Measurements from ENCODE around the gene MROH8. TPM values are rescaled to one million over a fixed set of nuclear protein-coding genes. Genes with fewer than 3 reads are reported as not detected.

Gene MROH8
- total and polyA plus RNA-seq, 2 of the 13 experiments (the other 11 are each of a cell fraction or from before 2014, with no cell fraction given), result 2.6 to 5.5 TPM

GRCh38 chr20:37111926-37112455 is 67.4 kb downstream of the MROH8 start:
- BruUV-seq (replicated peaks), result no TSS peak
- Histone ChIP-seq H4K20me1 (ENCODE audit: insufficient read depth, low read length) (no peaks in the 10 kb centered on the region), H3K4me3 (replicated peaks in 1 of 3; ENCODE audit: insufficient read depth in 1 of 3, low read depth in 2 of 3, low read length in 3 of 3) (no peak overlapping the region), H2AFZ (ENCODE audit: low read length) (no peak overlapping the region), H3K27me3 (ENCODE audit: control insufficient read depth in 1 of 2, insufficient read depth in 2 of 2, low read length in 2 of 2) (no peaks in the 10 kb centered on the region; a peak in 1 of 5 replicates), H3K27ac (ENCODE audit: extremely low read length, insufficient read depth, low read length) (no peak overlapping the region), H3K4me1 (ENCODE audit: insufficient read depth, low read length) (peaks cover 7% of the 10 kb centered on the region), H3K9ac (ENCODE audit: insufficient read depth, low read depth, low read length) (no peak overlapping the region), H3K9me3 (ENCODE audit: low read length) (no peaks in the 10 kb centered on the region), H3K79me2 (ENCODE audit: insufficient read depth, low read length) (no peaks in the 10 kb centered on the region), H3K36me3 (replicated peaks in 1 of 2; ENCODE audit: control insufficient read depth in 1 of 2, insufficient read depth in 2 of 2, low read length in 2 of 2) (no peaks in the 10 kb centered on the region), H3K4me2 (ENCODE audit: low read depth, low read length) (no peak overlapping the region)
- FAIRE-seq (no peak), ATAC-seq (no peak), DNase-seq (ENCODE audit: low spot score) (no peak)
- intact Hi-C loops (cut with micrococcal nuclease; ENCODE audit: unreplicated experiment), result no loop called here
- ChIA-PET POLR2A (no interaction called here), CTCF (ENCODE audit: low intra/inter-chr PET ratio, low total read pairs) (no interaction called here)
- WGBS (ENCODE audit: low lambda C conversion rate), result 24% methylated on average over 2 of the region's 2 CpGs
- TF ChIP-seq ATF7 (IDR thresholded peaks at IDR 0.05) (no peak), ATF7 (CRISPR knock-in tag; IDR thresholded peaks at IDR 0.05) (no peak), ZNF441 (CRISPR knock-in tag; IDR thresholded peaks at IDR 0.05; ENCODE audit: borderline replicate concordance) (no peak), CREBL2 (CRISPR knock-in tag; IDR thresholded peaks at IDR 0.05; ENCODE audit: borderline replicate concordance) (no peak), HOXA5 (CRISPR knock-in tag; IDR thresholded peaks at IDR 0.05) (no peak), HES4 (CRISPR knock-in tag; IDR thresholded peaks at IDR 0.05; ENCODE audit: borderline replicate concordance) (no peak)
- in situ Hi-C loops (cut with HindIII; ENCODE audit: extremely low pct_ligation_motif_present, low pct_unique_long_range_greater_than_20kb), result no loop called here

GRCh38 chr20:37108676-37109075 is 70.7 kb downstream of the MROH8 start:
- CTCF ChIA-PET (ENCODE audit: low intra/inter-chr PET ratio, low total read pairs), result no interaction called here
- 23% methylated on average over 4 of the region's 4 CpGs for WGBS (ENCODE audit: low lambda C conversion rate)

More at GRCh38 chr20:37108676-37109075, 70.7 kb downstream of the MROH8 start:
- H3K79me2 ChIP-seq (ENCODE audit: insufficient read depth, low read length), result no peaks in the 10 kb centered on the region
- ATAC-seq (peak; percentile 47), DNase-seq (ENCODE audit: low spot score) (no peak), FAIRE-seq (no peak)
- H3K36me3 ChIP-seq (replicated peaks in 1 of 2; ENCODE audit: control insufficient read depth in 1 of 2, insufficient read depth in 2 of 2, low read length in 2 of 2), result no peaks in the 10 kb centered on the region
- no peak overlapping the region for H3K4me3 ChIP-seq (replicated peaks in 1 of 3; ENCODE audit: insufficient read depth in 1 of 3, low read depth in 2 of 3, low read length in 3 of 3)
- TF ChIP-seq ZNF780A (CRISPR knock-in tag; IDR thresholded peaks at IDR 0.05) (no peak), SAFB2 (CRISPR knock-in tag; IDR thresholded peaks at IDR 0.05; ENCODE audit: borderline replicate concordance, low read depth) (no peak), FOSL2 (CRISPR knock-in tag; IDR thresholded peaks at IDR 0.05) (peak; percentile 70), ARHGAP35 (CRISPR knock-in tag; IDR thresholded peaks at IDR 0.05; ENCODE audit: borderline replicate concordance) (no peak), HINFP (CRISPR knock-in tag; IDR thresholded peaks at IDR 0.05; ENCODE audit: low read depth) (no peak), NCOA2 (CRISPR knock-in tag; IDR thresholded peaks at IDR 0.05) (no peak), MATR3 (CRISPR knock-in tag; IDR thresholded peaks at IDR 0.05) (no peak), TCF7L2 (IDR thresholded peaks at IDR 0.05; ENCODE audit: low read depth, low read length) (no peak), ZNF605 (CRISPR knock-in tag; IDR thresholded peaks at IDR 0.05) (0 out of 2 replicates have a peak, but pooled peaks have one; percentile 22), KAT7 (CRISPR knock-in tag; IDR thresholded peaks at IDR 0.05; ENCODE audit: borderline replicate concordance) (no peak)
- no peak overlapping the region for H2AFZ ChIP-seq (ENCODE audit: low read length)
- H4K20me1 ChIP-seq (ENCODE audit: insufficient read depth, low read length), result no peaks in the 10 kb centered on the region
- H3K4me1 ChIP-seq (ENCODE audit: insufficient read depth, low read length), result peaks cover 7% of the 10 kb centered on the region
- H3K4me2 ChIP-seq (ENCODE audit: low read depth, low read length), result no peak overlapping the region
- no peaks in the 10 kb centered on the region for H3K9me3 ChIP-seq (ENCODE audit: low read length)
- intact Hi-C loops (cut with micrococcal nuclease; ENCODE audit: unreplicated experiment), result no loop called here
- in situ Hi-C loops (cut with HindIII; ENCODE audit: extremely low pct_ligation_motif_present, low pct_unique_long_range_greater_than_20kb), result no loop called here
- no TSS peak for BruUV-seq (replicated peaks)
- POLR2A ChIA-PET, result no interaction called here
- H3K27me3 ChIP-seq (ENCODE audit: control insufficient read depth in 1 of 2, insufficient read depth in 2 of 2, low read length in 2 of 2), result no peaks in the 10 kb centered on the region; a peak in 1 of 5 replicates
- no peak overlapping the region for H3K27ac ChIP-seq (ENCODE audit: extremely low read length, insufficient read depth, low read length)
- H3K9ac ChIP-seq (ENCODE audit: insufficient read depth, low read depth, low read length), result no peak overlapping the region

Data from HepG2 (cell line).